A673 (cell line): ENCODE results near the gene F7. TPM values are rescaled to one million over a fixed set of nuclear protein-coding genes. Genes with fewer than 3 reads are reported as not detected.

Source experiments
- BruUV-seq: library from RNA; stranded (reverse); fragments of 400-500 nt; replicated peaks from 2 replicates; lab custom pipeline; 2021; lab: Mats Ljungman, UMichigan
- CTCF ChIA-PET: fragments of 300-600 bp; sonication (Branson Sonifier 250); formaldehyde crosslinking; loops from one replicate; lab custom pipeline; 2022; ENCODE audit warnings: antibody characterized with exemption; lab: Charles Lee
- POLR2A ChIA-PET: fragments of 300-600 bp; sonication (Branson Sonifier 250); formaldehyde crosslinking; loops from one replicate; lab custom pipeline; 2022; ENCODE audit warnings: antibody characterized with exemption; ENCODE audit not compliant: low non-redundant PET; lab: Charles Lee
- DNase-seq: peaks from one replicate; pipeline ENCODE4 v3.0.0-alpha.2; 2015; ENCODE audit warnings: low spot score
- H3K27ac ChIP-seq: fragments of 200-600 bp; sonication (generic); 2 replicates; pipeline ENCODE4 v1.5.1; 2016; ENCODE audit warnings: mixed run types, low read depth, mild to moderate bottlenecking, mixed read lengths, antibody characterized with exemption, low read length; ENCODE audit not compliant: poor library complexity, severe bottlenecking
- H3K27me3 ChIP-seq: fragments of 200-600 bp; sonication (generic); replicated peaks from 2 replicates; pipeline ENCODE4 v1.6.1; 2017; ENCODE audit warnings: mixed run types, low read depth, mild to moderate bottlenecking, mixed read lengths, antibody characterized with exemption, low read length; ENCODE audit not compliant: insufficient read depth, poor library complexity
- H3K36me3 ChIP-seq: fragments of 200-600 bp; sonication (generic); 2 replicates; pipeline ENCODE4 v1.6.1; 2016; ENCODE audit warnings: mixed run types, mild to moderate bottlenecking, mixed read lengths, antibody characterized with exemption, low read length; ENCODE audit not compliant: insufficient read depth, poor library complexity, severe bottlenecking
- H3K4me1 ChIP-seq: fragments of 200-600 bp; sonication (generic); 2 replicates; pipeline ENCODE4 v1.6.1; 2017; ENCODE audit warnings: mixed run types, mild to moderate bottlenecking, mixed read lengths, antibody characterized with exemption, low read length; ENCODE audit not compliant: insufficient read depth, poor library complexity, severe bottlenecking
- H3K4me3 ChIP-seq: fragments of 200-600 bp; sonication (generic); 2 replicates; pipeline ENCODE4 v1.5.1; 2016; ENCODE audit warnings: low read depth, mixed run types, mild to moderate bottlenecking, mixed read lengths, low read length; ENCODE audit not compliant: poor library complexity, severe bottlenecking
- H3K9me3 ChIP-seq: fragments of 200-600 bp; sonication (generic); 2 replicates; pipeline ENCODE4 v1.6.1; 2016; ENCODE audit warnings: mixed run types, low read depth, mild to moderate bottlenecking, mixed read lengths, antibody characterized with exemption, low read length; ENCODE audit not compliant: poor library complexity, severe bottlenecking
- EZH2 ChIP-seq: fragments of 200-600 bp; sonication (generic); IDR thresholded peaks from 2 replicates; pipeline ENCODE4 v1.6.1; 2017; ENCODE audit warnings: borderline replicate concordance, low read depth, mild to moderate bottlenecking, mixed read lengths, antibody characterized with exemption, low read length; ENCODE audit not compliant: poor library complexity, severe bottlenecking
- intact Hi-C: fragments of 100-400 bp; cut with micrococcal nuclease; formaldehyde crosslinking; loops from one replicate; pipeline ENCODE4 v1.10.0; 2022; ENCODE audit not compliant: unreplicated experiment
- total RNA-seq: library from RNA; stranded (reverse); gene quantifications from 2 replicates; pipeline ENCODE4 v1.2.3, GENCODE V29; 2021
- TF ChIP-seq, protein P1 (sequence below): fragments of 300-800, 200-600 bp; sonication (generic); conservative IDR thresholded peaks from 2 replicates; pipeline ENCODE4 v1.5.1; 2017; ENCODE audit warnings: low read depth, mild to moderate bottlenecking, antibody characterized with exemption, low read length, moderate library complexity, mixed read lengths

Gene F7
- total RNA-seq, 1 experiment from 2014 or later = not detected

DNA sequence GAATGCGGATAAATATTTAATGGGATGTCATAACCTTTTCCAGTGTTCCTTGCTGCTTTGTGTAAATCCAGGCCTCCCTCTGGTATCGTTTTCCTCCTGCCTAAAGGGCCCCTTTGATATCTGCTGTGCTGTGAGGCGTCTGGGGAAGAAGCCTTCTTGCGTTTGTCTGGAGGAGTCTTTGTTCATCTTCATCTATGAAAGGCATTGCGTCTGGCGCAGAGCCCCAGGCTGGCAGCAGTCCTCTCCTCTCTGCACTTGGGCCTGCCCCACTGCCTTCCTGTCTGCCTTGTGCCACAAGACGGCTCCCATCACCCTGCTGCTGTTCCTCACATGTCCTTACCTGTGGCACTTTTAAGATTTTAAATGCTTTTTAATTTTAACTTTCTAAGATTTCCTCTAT lies 62.6 kb downstream of the F7 start:
- H3K36me3 ChIP-seq = peaks cover 10% of the 10 kb centered on the region
- TF ChIP-seq, protein P1, sequence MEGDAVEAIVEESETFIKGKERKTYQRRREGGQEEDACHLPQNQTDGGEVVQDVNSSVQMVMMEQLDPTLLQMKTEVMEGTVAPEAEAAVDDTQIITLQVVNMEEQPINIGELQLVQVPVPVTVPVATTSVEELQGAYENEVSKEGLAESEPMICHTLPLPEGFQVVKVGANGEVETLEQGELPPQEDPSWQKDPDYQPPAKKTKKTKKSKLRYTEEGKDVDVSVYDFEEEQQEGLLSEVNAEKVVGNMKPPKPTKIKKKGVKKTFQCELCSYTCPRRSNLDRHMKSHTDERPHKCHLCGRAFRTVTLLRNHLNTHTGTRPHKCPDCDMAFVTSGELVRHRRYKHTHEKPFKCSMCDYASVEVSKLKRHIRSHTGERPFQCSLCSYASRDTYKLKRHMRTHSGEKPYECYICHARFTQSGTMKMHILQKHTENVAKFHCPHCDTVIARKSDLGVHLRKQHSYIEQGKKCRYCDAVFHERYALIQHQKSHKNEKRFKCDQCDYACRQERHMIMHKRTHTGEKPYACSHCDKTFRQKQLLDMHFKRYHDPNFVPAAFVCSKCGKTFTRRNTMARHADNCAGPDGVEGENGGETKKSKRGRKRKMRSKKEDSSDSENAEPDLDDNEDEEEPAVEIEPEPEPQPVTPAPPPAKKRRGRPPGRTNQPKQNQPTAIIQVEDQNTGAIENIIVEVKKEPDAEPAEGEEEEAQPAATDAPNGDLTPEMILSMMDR = no peak
- no peak for TF ChIP-seq EZH2
- intact Hi-C loops = no loop called here
- no peak for DNase-seq
- POLR2A ChIA-PET = no interaction called here
- no peaks in the 10 kb centered on the region for H3K9me3 ChIP-seq
- no TSS peak for BruUV-seq
- H3K4me3 ChIP-seq = no peak overlapping the region
- CTCF ChIA-PET = no interaction called here
- H3K4me1 ChIP-seq = no peaks in the 10 kb centered on the region
- H3K27me3 ChIP-seq = no peaks in the 10 kb centered on the region
- no peak overlapping the region for H3K27ac ChIP-seq

DNA sequence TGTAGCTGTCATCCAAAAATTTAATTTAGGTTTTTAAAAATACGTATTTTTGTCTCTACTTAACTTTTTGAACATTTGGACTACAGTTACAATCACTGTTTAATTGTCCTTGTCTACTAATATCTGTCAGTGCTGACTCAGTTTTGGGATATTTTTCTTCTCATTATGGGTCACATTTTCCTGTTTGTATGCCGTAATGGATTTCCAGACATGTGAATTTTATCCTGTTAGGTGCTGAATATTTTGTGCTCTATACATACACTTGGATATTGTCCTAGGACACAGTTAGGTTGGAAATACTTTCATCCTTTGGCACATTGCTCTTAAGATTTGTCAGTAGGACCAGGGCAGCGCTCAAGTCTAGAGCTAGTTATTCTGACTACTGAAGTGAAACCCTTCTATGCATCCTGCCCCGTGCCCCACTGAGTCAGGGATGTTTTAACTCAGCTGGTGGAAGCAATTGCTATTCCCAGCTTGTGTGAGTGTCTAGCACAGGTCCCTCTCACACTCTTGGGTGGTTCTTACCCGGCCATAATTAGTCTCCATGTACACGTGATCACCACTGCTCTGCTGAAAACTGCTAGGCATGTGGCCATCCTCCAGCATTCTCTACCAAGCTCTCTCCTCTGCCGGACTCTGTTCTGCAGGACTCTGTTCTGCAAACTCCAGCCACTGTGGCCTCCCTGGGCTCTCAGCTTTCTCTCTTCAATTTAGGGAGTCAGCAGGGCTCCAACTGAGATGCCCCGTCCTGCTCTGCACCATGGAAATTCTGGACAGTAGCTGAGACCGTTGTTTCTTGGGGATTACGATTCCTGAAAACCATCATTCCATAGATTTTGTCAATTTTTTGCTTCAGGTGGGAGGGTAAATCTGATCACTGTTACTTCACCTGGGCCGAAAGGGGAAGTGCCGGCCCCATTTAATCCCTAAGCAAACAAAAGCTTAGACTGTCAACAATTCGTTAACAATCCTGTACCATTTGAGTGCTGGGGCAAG lies 64.0 kb downstream of the F7 start:
- BruUV-seq = no TSS peak
- CTCF ChIA-PET = no interaction called here
- intact Hi-C loops = no loop called here
- H3K27me3 ChIP-seq = no peaks in the 10 kb centered on the region
- POLR2A ChIA-PET = no interaction called here
- H3K9me3 ChIP-seq = no peaks in the 10 kb centered on the region
- TF ChIP-seq, protein P1 = no peak
- no peak for TF ChIP-seq EZH2
- H3K4me1 ChIP-seq = no peaks in the 10 kb centered on the region
- no peak for DNase-seq
- no peak overlapping the region for H3K4me3 ChIP-seq
- peaks cover 10% of the 10 kb centered on the region for H3K36me3 ChIP-seq
- H3K27ac ChIP-seq = no peak overlapping the region

Other genes with a start within 250 kb of the F7 start
- 7.0 and 9.5 TPM in 2 replicates for gene MCF2L, start 136.6 kb upstream of the F7 start, total RNA-seq
- not detected in 2 replicates for gene F10, start 17.0 kb downstream of the F7 start, total RNA-seq
- gene PROZ, start 52.9 kb downstream of the F7 start, total RNA-seq = not detected in 2 replicates
- 67.5 and 70.7 TPM in 2 replicates for gene PCID2, start 102.9 kb downstream of the F7 start, total RNA-seq
- gene CUL4A, start 103.8 kb downstream of the F7 start, total RNA-seq = 78.8 and 87.5 TPM in 2 replicates
- 117 and 129 TPM in 2 replicates for gene LAMP1, start 191.4 kb downstream of the F7 start, total RNA-seq